ENCODE measurements around the gene SPIRE1. TPM values are rescaled to one million over a fixed set of nuclear protein-coding genes. Genes with fewer than 3 reads are reported as not detected.

SPIRE1 gene
- polyA plus RNA-seq, 1 donor from 2014 or later: 0.05 TPM

- Mint-ChIP-seq H3K4me1 (peaks cover 3 to 5% (median 5%) of the 10 kb centered on the region in 3 donors), H3K27me3 (peaks cover 3% of the 10 kb centered on the region), H3K27ac (no peak overlapping the region), H3K36me3 (no peaks in the 10 kb centered on the region), H3K9me3 (peaks cover 0 to 2% (median 0%) of the 10 kb centered on the region in 3 donors), H3K4me3 (no peak overlapping the region)
These were observed 60.1 kb downstream of the SPIRE1 start for GRCh38 chr18:12597760-12598159.

- Mint-ChIP-seq H3K36me3 (no peaks in the 10 kb centered on the region), H3K27ac (no peak overlapping the region), H3K4me1 (peaks cover 3 to 5% (median 5%) of the 10 kb centered on the region in 3 donors), H3K9me3 (peaks cover 0 to 2% (median 0%) of the 10 kb centered on the region in 3 donors), H3K27me3 (peaks cover 3% of the 10 kb centered on the region), H3K4me3 (no peak overlapping the region)
These were observed 62.2 kb downstream of the SPIRE1 start for GRCh38 chr18:12595571-12596255.

- peaks cover 0 to 2% (median 0%) of the 10 kb centered on the region in 3 donors for H3K9me3 Mint-ChIP-seq
- no peak overlapping the region for H3K4me3 Mint-ChIP-seq
- H3K4me1 Mint-ChIP-seq: peaks cover 3 to 5% (median 5%) of the 10 kb centered on the region in 3 donors
These were observed 64.0 kb downstream of the SPIRE1 start for GRCh38 chr18:12593866-12594265.

GRCh38 chr18:12592597-12593127, 65.2 kb downstream of the SPIRE1 start:
- peaks cover 3 to 5% (median 5%) of the 10 kb centered on the region in 3 donors for H3K4me1 Mint-ChIP-seq
- no peaks in the 10 kb centered on the region for H3K36me3 Mint-ChIP-seq
- no peak overlapping the region for H3K4me3 Mint-ChIP-seq
- peaks cover 3% of the 10 kb centered on the region for H3K27me3 Mint-ChIP-seq
- no peak overlapping the region for H3K27ac Mint-ChIP-seq
- H3K9me3 Mint-ChIP-seq: peaks cover 0 to 2% (median 0%) of the 10 kb centered on the region in 3 donors

More at GRCh38 chr18:12593866-12594265, 64.0 kb downstream of the SPIRE1 start:
- H3K27me3 Mint-ChIP-seq: peaks cover 3% of the 10 kb centered on the region
- peak overlapping the region in 1 of 3 donors; percentile 68 for H3K27ac Mint-ChIP-seq
- no peaks in the 10 kb centered on the region for H3K36me3 Mint-ChIP-seq

- Mint-ChIP-seq H3K27ac (no peak overlapping the region), H3K4me1 (no peaks in the 10 kb centered on the region), H3K36me3 (no peaks in the 10 kb centered on the region), H3K4me3 (no peak overlapping the region), H3K9me3 (no peaks in the 10 kb centered on the region), H3K27me3 (no peaks in the 10 kb centered on the region)
These were observed 68.5 kb downstream of the SPIRE1 start for GRCh38 chr18:12589448-12589847.

- Mint-ChIP-seq H3K36me3 (no peaks in the 10 kb centered on the region), H3K27me3 (no peaks in the 10 kb centered on the region), H3K9me3 (no peaks in the 10 kb centered on the region), H3K4me3 (no peak overlapping the region), H3K27ac (no peak overlapping the region), H3K4me1 (no peaks in the 10 kb centered on the region)
These were observed 71.0 kb downstream of the SPIRE1 start for GRCh38 chr18:12586956-12587355.

GRCh38 chr18:12585218-12585617, 72.7 kb downstream of the SPIRE1 start:
- Mint-ChIP-seq H3K9me3 (no peaks in the 10 kb centered on the region), H3K36me3 (no peaks in the 10 kb centered on the region), H3K27me3 (no peaks in the 10 kb centered on the region), H3K4me1 (no peaks in the 10 kb centered on the region), H3K27ac (no peak overlapping the region), H3K4me3 (no peak overlapping the region)

- H3K27ac Mint-ChIP-seq: no peak overlapping the region
- H3K9me3 Mint-ChIP-seq: peaks cover 0 to 8% (median 0%) of the 10 kb centered on the region in 3 donors
- no peak overlapping the region for H3K4me3 Mint-ChIP-seq
- H3K36me3 Mint-ChIP-seq: no peaks in the 10 kb centered on the region
- peaks cover 2% of the 10 kb centered on the region for H3K27me3 Mint-ChIP-seq
- H3K4me1 Mint-ChIP-seq: peaks cover 0 to 4% (median 1%) of the 10 kb centered on the region in 3 donors
These were observed 77.1 kb downstream of the SPIRE1 start for GRCh38 chr18:12580630-12581342.

GRCh38 chr18:12579775-12580174, 78.1 kb downstream of the SPIRE1 start:
- Mint-ChIP-seq H3K27ac (peak overlapping the region in 1 of 3 donors; percentile 68), H3K36me3 (no peaks in the 10 kb centered on the region), H3K27me3 (peaks cover 2% of the 10 kb centered on the region), H3K4me3 (no peak overlapping the region), H3K9me3 (peaks cover 0 to 8% (median 0%) of the 10 kb centered on the region in 3 donors), H3K4me1 (peaks cover 0 to 4% (median 2%) of the 10 kb centered on the region in 3 donors)

- Mint-ChIP-seq H3K4me3 (no peak overlapping the region), H3K27me3 (peaks cover 2% of the 10 kb centered on the region), H3K4me1 (peaks cover 0 to 4% (median 2%) of the 10 kb centered on the region in 3 donors), H3K36me3 (no peaks in the 10 kb centered on the region), H3K9me3 (peaks cover 0 to 8% (median 0%) of the 10 kb centered on the region in 3 donors), H3K27ac (no peak overlapping the region)
These were observed 80.1 kb downstream of the SPIRE1 start for GRCh38 chr18:12577848-12578247.

GRCh38 chr18:12574494-12575185, 83.3 kb downstream of the SPIRE1 start:
- no peaks in the 10 kb centered on the region for H3K27me3 Mint-ChIP-seq
- H3K9me3 Mint-ChIP-seq: peaks cover 0 to 8% (median 0%) of the 10 kb centered on the region in 3 donors
- H3K4me1 Mint-ChIP-seq: peaks cover 0 to 2% (median 2%) of the 10 kb centered on the region in 3 donors
- peak overlapping the region in 1 of 3 donors; percentile 37 for H3K27ac Mint-ChIP-seq
- no peaks in the 10 kb centered on the region for H3K36me3 Mint-ChIP-seq
- H3K4me3 Mint-ChIP-seq: no peak overlapping the region

GRCh38 chr18:12571630-12572029, 86.3 kb downstream of the SPIRE1 start:
- Mint-ChIP-seq H3K27ac (no peak overlapping the region), H3K27me3 (no peaks in the 10 kb centered on the region), H3K36me3 (no peaks in the 10 kb centered on the region), H3K4me3 (no peak overlapping the region), H3K9me3 (no peaks in the 10 kb centered on the region), H3K4me1 (peaks cover 0 to 1% (median 0%) of the 10 kb centered on the region in 3 donors)

- Mint-ChIP-seq H3K9me3 (peaks cover 0 to 2% (median 0%) of the 10 kb centered on the region in 3 donors), H3K4me1 (no peaks in the 10 kb centered on the region), H3K27me3 (no peaks in the 10 kb centered on the region), H3K27ac (no peak overlapping the region), H3K4me3 (no peak overlapping the region), H3K36me3 (no peaks in the 10 kb centered on the region)
These were observed 88.1 kb downstream of the SPIRE1 start for GRCh38 chr18:12569791-12570190.

GRCh38 chr18:12567849-12568248, 90.1 kb downstream of the SPIRE1 start:
- Mint-ChIP-seq H3K4me1 (peaks cover 0 to 1% (median 0%) of the 10 kb centered on the region in 3 donors), H3K27me3 (peaks cover 3% of the 10 kb centered on the region), H3K9me3 (peaks cover 0 to 2% (median 0%) of the 10 kb centered on the region in 3 donors), H3K4me3 (no peak overlapping the region), H3K27ac (no peak overlapping the region), H3K36me3 (no peaks in the 10 kb centered on the region)

- Mint-ChIP-seq H3K27ac (no peak overlapping the region), H3K9me3 (peaks cover 0 to 4% (median 2%) of the 10 kb centered on the region in 3 donors), H3K4me3 (no peak overlapping the region), H3K27me3 (peaks cover 3% of the 10 kb centered on the region), H3K36me3 (peaks cover 4% of the 10 kb centered on the region), H3K4me1 (peaks cover 0 to 1% (median 0%) of the 10 kb centered on the region in 3 donors)
These were observed 93.0 kb downstream of the SPIRE1 start for GRCh38 chr18:12564861-12565260.

Data from IgD-negative memory B cell (primary cell).